ENCODE results near the gene EFNA5. TPM values are rescaled to one million over a fixed set of nuclear protein-coding genes. Genes with fewer than 3 reads are reported as not detected.

EFNA5 gene
- total RNA-seq, 1 donor from 2014 or later, result 9.1 TPM

DNA sequence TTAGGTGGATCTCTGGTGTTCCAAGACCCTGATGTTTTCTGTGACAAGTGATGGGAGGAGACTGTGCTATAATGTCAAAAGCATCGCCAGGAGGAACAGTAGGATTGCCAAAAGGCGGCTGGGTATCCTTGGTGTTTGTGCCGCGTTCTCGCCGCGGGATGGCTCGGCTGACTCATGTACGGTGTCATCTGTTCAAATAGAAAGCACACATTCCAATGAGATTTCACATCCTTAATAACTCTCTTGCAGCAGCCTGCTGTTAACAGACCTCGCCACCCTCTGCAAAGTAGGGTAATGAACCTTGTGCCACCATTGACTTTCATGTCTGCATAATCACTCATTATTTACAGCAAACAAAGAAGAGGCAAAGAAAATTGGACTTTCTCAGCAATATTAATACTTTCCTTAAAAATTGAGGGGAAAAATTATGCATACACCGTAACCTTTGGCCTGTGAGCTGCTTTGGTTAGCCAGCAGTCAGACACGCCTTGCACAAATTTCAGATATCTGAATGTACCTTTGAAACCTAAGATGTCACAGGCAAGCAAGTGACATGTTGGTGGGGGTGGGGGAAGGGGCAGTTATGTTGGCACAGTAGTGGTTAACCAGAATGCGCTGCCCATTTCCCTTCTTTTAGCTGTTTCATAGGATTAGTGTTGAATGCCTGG is 289.4 kb downstream of the EFNA5 start:
- DNase-seq (ENCODE audit: extremely low read depth, low read depth, low spot score), result no peak

DNA sequence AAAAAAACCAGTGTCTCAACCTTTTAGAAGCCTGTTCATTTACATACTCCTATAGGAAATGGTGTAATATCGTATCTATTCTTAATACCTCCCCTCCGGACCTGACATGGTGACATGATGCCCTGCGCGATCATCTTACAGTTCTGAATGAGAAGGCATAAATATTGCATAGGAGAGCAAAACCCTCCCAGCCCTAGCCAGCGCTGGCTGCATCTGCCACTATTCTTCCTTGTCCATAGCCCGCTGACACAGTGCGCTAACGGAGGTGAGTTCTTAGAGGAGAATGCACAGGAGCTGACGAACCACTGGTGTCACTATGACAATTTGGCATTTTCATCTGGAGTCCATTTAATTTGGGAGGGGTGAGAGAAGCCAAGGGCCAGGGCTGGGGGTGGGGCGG is 290.1 kb downstream of the EFNA5 start:
- no peak for DNase-seq (ENCODE audit: extremely low read depth, low read depth, low spot score)

- no peak for DNase-seq (ENCODE audit: extremely low read depth, low read depth, low spot score)
Observed at GRCh38 chr5:107378218-107378899, 292.4 kb downstream of the EFNA5 start.

- no peak for DNase-seq (ENCODE audit: extremely low read depth, low read depth, low spot score)
Observed at GRCh38 chr5:107377277-107377609, 293.5 kb downstream of the EFNA5 start.

DNA sequence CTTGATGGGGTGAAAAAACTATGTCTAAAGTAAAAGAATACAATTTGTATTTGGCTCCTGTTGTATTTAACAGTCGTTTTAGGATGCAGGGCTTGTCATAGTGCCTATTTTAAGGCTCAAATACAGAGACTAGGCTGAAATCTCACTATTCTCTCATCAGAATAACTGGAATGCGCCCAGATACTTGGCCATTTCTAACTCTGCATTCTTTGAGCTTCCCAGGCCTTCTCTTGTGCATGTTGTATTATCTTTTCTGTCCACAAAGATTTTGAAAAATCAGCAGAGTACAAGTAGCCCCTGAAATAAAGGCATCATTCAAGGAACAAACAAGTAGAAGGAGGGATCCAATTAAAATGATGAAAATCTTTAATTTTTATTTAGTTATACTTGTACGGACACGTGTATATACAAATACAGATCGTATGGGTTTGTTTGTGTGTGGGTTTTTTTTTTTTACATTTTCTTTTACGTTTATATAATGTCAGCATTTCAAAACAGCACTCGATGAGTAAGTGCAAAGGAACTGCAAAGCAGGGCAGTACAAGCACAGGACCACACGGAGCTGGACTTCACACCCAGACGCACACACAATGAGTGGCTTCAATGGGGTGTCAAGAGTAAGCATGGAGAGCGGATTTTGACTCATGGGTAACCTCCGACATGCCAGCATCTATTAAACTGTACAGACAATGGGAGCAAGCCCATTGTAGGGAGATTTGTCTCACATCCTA is 294.0 kb downstream of the EFNA5 start:
- DNase-seq (ENCODE audit: extremely low read depth, low read depth, low spot score), result no peak

DNA sequence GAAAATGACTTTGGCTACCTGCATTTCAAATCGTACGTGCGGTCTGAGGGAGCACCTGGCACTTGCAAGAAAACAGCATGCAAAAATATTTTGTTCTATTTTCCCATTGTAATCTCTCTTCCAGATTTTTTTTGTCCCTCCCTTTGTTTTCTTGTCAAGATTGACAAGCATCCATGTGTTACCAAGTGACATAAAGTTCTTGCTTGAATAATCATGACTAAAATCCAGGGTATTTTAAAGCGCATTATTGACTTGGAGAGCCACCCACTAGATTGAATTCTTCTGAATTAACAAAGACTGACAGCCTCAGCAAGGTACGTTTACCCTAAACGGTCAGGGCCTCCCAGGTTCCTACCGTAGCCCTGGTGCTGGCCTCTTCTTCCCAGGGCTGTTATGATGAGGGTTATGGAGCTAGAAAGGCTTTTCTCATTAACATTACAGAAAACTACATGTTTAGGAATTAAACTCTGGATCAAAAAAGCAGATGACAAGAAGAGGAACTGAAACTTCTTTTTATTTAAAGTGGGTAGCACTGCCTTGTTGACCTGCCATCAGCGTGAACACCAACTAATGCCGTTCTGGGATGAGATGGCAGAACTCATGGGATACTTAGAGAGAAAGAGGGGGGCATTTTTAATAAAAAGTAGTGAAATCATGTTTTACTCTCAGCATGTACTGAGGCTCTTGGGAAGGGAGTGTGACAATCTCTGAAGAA is 297.0 kb downstream of the EFNA5 start:
- no peak for DNase-seq (ENCODE audit: extremely low read depth, low read depth, low spot score)

- DNase-seq (ENCODE audit: extremely low read depth, low read depth, low spot score), result no peak
Observed at GRCh38 chr5:107372723-107373450, 297.9 kb downstream of the EFNA5 start.

DNA sequence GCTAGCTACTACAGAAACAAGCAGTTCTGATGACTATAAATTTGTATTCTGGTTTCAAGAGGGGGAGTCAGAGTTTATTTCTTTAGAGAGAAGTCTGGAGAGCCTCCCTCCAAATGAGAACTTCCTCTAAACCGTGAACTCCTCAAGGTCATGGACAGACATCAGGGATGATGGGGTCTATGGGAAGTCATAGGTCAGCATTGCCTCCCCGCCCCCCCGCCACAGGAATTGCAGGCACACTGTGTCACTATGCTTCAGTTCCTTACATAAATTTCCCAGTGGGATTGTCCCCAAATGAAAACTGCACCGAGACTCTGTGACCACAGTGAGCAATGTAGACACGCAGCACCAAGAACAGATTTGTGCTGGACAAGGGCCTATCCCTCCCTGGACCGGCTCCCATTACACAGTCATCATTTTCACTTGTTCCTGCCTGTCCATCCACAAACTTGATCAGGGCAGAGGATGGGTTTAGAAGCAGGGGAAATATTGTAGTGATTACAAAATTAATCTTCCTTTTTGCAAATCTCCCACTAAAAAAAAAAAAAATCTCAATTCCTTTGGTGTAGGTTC is 300.3 kb downstream of the EFNA5 start:
- DNase-seq (ENCODE audit: extremely low read depth, low read depth, low spot score), result no peak

DNA sequence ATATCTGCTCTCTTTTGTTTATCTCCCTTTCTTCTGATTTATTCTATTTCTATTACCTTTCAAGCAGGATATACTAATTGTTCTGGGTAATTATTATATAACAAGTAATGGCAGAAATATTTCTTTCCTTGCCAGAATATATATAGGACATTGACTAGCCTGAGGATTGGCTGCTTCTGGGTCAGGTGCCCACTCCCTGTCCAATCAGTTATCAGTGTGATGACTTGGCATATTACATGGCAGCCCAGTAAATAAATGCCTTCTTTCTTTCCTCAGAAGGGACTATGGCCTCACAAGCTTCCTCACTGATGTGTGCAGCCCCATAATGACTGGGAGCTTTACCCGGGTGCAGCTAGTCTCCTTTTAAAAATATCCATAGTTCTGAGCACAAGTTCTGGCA is 301.1 kb downstream of the EFNA5 start:
- no peak for DNase-seq (ENCODE audit: extremely low read depth, low read depth, low spot score)

GRCh38 chr5:107368615-107369014 is 302.1 kb downstream of the EFNA5 start:
- DNase-seq (ENCODE audit: extremely low read depth, low read depth, low spot score), result no peak

- DNase-seq (ENCODE audit: extremely low read depth, low read depth, low spot score), result no peak
Observed at GRCh38 chr5:107367939-107368338, 302.8 kb downstream of the EFNA5 start.

DNA sequence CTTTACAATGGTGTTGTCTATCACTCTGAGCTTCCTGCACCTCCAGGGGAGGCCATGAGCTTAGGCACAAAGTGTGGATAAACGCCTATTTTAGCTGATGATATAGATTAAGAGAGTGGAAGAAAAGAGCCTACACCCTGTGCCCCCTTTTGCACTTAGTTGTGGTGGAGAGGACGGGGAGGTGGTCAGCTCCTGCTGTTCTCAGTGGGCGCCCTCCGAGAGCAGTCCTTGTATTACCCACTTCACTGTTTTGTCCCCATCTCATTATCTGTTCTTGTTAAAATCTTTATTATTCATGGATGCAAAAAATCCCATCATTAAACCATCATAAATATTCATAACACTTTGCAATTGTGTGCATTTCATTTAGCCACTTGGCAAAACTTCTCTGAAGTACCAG is 303.3 kb downstream of the EFNA5 start:
- no peak for DNase-seq (ENCODE audit: extremely low read depth, low read depth, low spot score)

DNA sequence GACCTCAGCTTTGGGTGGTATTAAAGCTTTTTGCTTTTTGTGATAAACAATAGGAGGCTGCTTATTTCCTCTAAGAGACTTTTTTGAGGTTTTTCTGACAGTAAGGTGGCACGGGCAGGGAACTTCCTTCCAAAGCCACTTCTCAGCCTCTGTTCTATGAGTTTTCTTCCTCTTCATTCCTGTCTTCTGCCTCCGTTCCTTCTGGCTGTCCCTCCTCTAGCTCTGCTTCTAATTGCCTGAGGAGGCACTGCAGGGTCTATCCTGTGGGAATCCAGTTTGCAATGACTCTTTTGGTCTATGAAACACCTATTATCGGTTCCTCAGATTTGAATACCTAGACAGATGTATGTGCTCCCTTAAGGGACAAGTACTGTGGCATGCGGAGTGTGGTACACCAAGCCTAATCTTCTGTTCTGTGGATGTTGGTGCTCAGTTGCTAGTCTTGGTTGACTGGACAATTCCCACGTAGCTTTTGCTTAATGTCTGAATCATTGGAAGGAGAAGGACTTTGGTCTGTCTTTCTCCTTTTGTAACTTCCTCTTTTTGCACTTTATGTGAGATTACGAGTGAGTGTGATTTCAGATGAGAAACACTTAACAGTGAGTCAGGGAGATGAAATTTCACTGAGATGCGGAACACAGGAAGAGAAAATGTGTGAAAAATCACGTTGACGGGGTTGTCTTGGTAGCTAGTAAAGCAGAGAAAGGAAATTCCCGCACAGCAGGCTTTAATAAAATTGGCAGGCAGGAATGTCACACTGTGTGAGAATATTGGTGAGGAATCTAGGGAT is 305.2 kb downstream of the EFNA5 start:
- no peak for DNase-seq (ENCODE audit: extremely low read depth, low read depth, low spot score)

GRCh38 chr5:107364443-107365319 is 306.1 kb downstream of the EFNA5 start:
- no peak for DNase-seq (ENCODE audit: extremely low read depth, low read depth, low spot score)

DNA sequence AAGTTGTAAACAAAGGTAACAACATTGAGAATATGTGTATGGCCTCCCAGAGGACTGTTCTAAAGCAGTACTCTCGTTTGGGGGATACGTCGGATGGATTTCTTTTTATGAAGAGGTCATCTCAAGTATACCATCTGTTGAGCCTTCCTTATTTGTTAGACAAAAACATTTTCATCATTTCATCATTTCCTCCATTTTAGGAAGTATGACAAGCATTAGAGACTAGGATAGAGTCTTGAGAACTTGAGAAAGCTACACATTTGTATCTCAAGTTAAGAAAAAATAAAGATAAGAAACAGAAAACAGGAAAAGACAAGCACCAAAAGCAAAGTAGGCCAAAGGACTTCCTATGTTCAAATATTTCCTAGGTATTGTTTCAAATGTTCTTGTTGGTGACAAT is 307.0 kb downstream of the EFNA5 start:
- DNase-seq (ENCODE audit: extremely low read depth, low read depth, low spot score), result no peak

DNA sequence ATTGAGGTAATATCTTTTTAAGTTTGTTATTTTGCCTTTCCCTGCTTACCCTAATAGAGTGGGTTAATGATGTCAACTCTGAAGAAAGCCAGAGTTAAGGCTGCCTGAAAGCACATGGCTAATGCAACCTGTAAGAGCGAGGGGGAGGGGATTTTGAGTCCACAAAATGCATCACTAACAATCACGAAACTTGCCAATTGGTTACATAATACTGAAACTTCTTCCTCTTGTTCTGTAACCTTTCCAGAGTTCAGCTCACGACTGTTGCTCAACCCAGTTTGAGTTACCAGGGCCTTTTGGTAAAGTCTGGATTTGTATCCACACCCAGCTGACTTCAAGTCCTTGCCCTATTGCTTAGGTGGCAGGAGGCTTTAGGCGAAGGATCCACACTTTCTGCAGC is 308.8 kb downstream of the EFNA5 start:
- no peak for DNase-seq (ENCODE audit: extremely low read depth, low read depth, low spot score)

DNA sequence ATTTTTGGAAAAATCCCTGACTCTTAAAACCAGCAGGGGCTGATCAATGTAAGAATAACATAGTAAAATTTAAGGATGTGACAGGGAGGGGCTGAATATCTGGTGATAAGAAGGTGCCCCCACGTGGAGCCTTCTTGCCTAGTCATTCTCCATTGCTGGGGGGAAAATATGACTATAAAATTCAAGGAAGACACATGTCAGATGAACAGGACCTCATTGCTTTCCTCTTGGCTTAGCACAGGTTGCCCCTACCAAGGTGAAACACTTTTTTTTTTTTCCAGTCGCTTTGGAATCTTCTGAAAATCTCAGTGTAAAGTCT is 310.9 kb downstream of the EFNA5 start:
- no peak for DNase-seq (ENCODE audit: extremely low read depth, low read depth, low spot score)

DNA sequence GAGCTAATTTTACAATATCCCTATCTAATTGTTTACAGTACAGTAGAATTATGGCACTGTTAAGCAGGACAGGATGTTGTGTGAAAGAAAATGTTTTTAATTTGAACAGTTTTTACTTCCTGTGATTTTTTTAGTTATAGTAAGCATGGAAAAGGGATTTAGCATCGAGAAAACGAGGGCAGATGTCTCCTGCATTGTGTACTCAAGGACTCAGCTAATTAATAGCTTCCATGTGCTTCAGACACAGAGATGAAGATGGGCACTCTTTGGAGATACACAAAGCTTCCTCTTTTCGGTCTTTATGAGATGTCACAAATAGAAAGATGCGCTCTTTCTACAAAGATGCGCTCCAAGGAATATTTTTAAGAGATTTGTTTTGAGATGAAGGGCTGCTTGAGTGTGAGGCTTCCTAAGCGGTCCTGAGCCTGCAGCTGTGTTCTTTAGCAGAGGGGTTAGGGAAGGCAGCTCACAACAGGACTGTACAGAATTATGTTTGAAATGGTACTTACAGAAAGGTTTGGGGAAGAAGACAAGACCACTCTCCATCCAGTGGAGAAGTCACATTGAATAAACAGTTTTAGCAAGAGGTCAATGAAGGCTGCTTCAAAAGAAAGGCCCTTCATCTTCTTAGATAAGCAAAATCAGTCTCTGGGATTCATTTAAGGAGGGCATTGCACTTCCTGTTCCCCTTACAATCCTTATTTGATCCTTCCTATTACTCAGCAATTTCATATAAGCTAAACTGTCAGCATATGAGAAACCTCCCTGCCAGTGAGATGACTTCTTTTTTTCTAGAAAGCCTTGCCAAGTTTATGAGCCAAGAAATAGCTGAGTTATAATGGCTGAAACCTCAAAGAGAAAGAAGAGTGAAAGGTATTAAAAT is 311.5 kb downstream of the EFNA5 start:
- no peak for DNase-seq (ENCODE audit: extremely low read depth, low read depth, low spot score)

Measured in glomerular endothelial cell (primary cell).